VCaP (cell line): ENCODE measurements around the gene ERBB2.

Experiments
- H3K27ac ChIP-seq: fragments of 450-650 bp; 2 replicates; pipeline ENCODE4 v1.5.1; 2017
- TF ChIP-seq, protein P1 (sequence below): fragments of 450-650 bp; conservative IDR thresholded peaks from 2 replicates; pipeline ENCODE4 v1.5.1; 2017; ENCODE audit warnings: mild to moderate bottlenecking, moderate library complexity

The ERBB2 gene

GRCh38 chr17:39772987-39773934 lies 73.4 kb downstream of the ERBB2 start:
- no peak overlapping the region for H3K27ac ChIP-seq
- TF ChIP-seq, protein P1, sequence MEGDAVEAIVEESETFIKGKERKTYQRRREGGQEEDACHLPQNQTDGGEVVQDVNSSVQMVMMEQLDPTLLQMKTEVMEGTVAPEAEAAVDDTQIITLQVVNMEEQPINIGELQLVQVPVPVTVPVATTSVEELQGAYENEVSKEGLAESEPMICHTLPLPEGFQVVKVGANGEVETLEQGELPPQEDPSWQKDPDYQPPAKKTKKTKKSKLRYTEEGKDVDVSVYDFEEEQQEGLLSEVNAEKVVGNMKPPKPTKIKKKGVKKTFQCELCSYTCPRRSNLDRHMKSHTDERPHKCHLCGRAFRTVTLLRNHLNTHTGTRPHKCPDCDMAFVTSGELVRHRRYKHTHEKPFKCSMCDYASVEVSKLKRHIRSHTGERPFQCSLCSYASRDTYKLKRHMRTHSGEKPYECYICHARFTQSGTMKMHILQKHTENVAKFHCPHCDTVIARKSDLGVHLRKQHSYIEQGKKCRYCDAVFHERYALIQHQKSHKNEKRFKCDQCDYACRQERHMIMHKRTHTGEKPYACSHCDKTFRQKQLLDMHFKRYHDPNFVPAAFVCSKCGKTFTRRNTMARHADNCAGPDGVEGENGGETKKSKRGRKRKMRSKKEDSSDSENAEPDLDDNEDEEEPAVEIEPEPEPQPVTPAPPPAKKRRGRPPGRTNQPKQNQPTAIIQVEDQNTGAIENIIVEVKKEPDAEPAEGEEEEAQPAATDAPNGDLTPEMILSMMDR: no peak

GRCh38 chr17:39774047-39774446 lies 74.2 kb downstream of the ERBB2 start:
- TF ChIP-seq, protein P1: no peak
- no peak overlapping the region for H3K27ac ChIP-seq

DNA sequence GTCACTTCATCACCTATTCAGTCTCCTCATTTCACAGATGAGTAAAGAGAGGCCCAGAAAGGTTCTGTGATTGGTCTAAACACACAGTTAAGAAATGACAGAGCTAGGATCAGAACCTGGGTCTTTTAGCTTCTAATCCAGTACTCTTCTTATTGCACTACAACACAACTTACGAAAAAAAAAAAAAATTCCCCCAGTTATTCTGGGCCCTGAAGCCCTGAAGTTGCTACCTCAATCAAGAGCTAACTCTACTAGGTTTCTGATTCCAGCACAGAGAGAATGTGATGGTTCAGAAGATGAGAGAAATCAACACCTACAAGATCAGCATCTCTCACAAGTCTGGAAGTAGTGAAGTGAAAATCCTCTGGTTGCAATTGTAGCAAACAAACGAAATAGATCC lies 75.2 kb downstream of the ERBB2 start:
- no peak overlapping the region for H3K27ac ChIP-seq
- TF ChIP-seq, protein P1: no peak

GRCh38 chr17:39776252-39776651 lies 76.4 kb downstream of the ERBB2 start:
- H3K27ac ChIP-seq: peak overlapping the region; percentile 43

GRCh38 chr17:39777534-39778365 lies 77.9 kb downstream of the ERBB2 start:
- TF ChIP-seq, protein P1: no peak
- peak overlapping the region; percentile 43; the same call in 1 of the 2 replicates for H3K27ac ChIP-seq

More at GRCh38 chr17:39776252-39776651, 76.4 kb downstream of the ERBB2 start:
- TF ChIP-seq, protein P1: no peak
